GM18502 (cell line): ENCODE data around the gene CAPN13.

Experiments
- ATAC-seq: cut with Tn5 transposase; IDR thresholded peaks from one replicate; pipeline ENCODE4 v1.9.1; 2021; ENCODE audit warnings: mild to moderate bottlenecking; ENCODE audit not compliant: unreplicated experiment, poor library complexity

The CAPN13 gene

DNA sequence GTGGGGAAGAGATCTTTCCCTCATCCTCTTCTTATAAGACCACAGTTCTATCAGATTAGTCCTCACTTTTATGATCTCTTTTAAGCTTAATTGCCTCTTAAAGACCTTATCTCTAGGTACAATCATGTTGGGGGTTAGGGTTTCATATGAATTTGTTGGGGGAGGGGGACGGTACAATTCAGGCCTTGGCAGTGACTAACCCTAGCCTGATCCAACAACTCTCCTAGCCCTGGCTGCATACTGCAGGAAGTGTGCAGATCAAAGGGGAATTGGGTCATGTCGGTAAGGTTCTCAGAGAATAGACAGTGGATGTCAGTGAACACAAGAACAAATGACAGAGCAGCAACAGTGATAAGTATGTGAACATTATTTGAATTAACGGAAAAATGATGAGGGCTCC is 16.4 kb downstream of the CAPN13 start:
- no peak for ATAC-seq

- ATAC-seq, result no peak
Observed at GRCh38 chr2:30789670-30790210, 17.5 kb downstream of the CAPN13 start.

GRCh38 chr2:30786923-30787685 is 20.1 kb downstream of the CAPN13 start:
- no peak for ATAC-seq

- no peak for ATAC-seq
Observed at GRCh38 chr2:30784682-30785081, 22.6 kb downstream of the CAPN13 start.

DNA sequence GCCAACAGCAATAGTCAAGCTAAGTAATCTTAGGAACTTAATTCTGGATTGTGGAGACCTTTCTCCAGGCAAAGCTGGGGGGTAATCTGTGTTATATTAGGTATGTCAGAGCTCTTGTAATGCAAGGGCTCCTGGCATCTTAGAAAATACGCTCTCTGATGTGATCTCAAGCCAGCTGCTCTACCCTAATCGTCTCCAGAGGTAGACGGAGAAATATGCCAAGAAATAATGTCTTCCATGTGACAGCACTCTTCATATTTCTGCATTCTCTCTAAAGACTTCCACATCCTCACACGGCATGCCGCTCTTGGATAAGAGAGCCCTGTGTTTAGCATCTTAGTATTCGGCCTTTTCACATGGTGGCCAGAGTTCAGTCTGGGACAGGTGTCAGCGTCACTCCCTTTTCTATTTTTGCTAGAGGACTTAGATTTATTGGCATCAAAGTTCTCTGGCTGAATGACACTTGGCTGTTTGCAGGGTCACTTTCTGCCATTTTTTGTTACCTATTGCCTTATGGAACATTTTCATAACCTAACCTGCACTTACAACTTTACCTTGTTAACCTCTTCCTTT is 25.2 kb downstream of the CAPN13 start:
- no peak for ATAC-seq

DNA sequence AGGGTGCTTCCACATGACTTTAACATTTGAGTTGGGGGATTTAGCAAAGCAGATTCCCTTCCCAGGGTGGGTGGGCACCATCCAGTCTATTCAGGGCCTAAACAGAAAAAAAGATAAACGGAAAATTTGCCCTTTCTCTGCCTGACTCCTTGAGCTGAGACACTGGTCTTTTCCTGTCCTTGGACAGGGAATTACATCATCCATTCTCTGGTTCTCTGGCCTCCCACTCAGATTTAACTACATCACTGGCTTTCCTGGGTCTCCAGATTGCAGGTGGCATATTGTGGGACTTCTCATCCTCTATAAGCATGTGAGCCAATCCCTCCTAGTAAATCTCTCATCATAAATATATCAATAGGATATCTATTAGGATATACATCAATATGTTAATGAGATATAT is 25.8 kb downstream of the CAPN13 start:
- ATAC-seq, result no peak

DNA sequence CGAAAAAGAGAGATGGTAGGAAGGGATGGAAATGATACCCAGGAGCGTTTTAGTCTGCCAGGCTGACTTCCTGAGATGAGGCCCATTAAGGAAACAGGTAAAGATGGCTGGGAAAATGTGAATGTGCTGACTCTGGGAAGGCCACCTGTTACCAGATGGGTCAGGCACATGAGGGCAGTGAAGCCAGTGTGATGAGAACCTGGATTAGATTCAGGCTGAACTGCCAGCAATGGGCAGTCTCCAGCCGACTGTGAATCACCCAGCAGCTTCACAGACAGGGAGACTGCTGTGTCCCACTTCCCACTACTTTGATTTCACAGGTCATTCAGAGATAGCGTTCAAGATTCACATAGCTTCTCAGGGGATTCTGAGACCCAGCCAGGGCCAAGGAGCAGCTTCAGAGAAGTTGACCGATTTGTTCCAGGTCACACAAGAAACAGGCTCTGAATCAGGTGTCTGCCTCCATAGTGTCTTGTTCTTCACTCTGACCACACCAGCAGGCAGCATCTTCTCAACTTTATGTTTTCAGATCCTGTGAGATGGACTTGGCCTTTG is 26.4 kb downstream of the CAPN13 start:
- ATAC-seq, result no peak

GRCh38 chr2:30778611-30779010 is 28.6 kb downstream of the CAPN13 start:
- no peak for ATAC-seq

DNA sequence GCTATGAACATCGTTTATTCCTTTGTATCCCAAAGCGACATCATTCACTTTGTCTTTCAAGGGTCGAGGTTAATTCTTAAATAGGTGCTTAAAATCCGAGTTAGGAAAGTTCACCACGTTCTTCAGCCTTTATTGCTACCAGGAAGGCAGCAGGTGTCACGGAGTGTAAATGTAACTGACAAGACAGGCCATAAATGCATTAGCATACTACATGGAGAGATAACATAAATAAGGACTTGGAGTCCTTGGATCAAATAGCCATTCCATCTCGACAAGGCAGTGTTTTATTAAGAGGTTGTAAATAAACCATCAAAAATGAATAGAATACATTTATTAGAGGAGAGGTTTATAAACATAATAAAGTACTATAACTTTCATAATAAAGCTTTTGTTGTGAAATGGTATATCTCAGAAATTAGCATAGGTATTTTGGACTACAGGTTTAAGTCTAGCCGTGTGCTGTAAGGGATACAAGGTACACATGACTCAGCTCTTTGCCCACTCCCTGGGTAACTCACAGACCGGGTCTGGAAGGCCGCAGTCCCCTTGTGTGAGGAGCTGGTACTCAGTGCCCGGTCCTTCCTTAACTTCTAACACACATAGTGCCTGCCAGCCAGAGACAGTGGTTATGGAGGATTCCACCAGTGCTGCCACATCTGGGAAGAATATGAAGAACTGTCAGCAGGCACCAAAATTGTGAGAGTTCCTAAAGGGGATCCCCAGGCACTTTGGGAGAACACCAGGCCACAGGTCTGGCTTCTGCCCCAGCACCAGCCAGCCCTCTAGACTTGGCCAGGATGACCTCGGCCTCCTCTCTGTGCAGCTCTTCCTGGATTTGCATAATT is 29.4 kb downstream of the CAPN13 start:
- ATAC-seq, result no peak

DNA sequence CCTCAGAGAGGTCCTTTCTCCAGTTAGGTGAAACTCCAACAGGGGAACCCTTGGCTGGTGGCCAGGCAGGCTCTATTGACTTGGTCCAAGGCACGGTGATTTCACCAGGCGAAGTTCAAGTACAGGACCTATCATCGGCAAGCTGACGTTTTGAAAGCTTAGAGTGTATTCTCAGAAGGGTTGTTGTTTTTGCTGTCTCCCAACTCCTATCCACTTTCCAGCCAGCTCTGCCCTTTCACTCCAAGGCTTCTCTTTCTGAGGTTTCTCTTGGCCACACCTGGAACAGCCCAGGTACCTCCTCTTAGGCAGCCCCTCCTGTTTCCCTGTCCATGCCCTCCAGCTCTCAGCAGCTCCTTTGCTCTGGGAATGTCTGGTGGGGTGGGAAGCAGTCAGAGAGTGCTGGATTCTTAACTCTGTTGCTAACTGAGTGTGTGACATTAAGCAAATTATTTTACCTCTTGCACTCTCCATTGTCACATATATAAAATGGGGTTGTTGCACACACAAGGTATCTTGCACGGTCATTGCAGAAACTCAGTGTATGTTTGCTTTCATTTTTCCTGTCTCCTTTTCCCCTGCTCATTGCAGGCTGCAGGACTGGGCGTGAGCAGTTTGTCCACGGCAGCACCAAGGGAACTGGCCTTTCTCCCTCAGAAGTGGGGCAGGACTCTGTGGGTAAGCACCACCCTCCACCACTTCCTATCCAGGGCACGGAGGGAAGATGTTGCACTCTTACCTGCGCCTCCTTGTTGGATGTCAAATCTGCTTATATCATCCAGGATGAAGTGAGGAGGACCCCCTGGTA is 30.2 kb downstream of the CAPN13 start:
- no peak for ATAC-seq

DNA sequence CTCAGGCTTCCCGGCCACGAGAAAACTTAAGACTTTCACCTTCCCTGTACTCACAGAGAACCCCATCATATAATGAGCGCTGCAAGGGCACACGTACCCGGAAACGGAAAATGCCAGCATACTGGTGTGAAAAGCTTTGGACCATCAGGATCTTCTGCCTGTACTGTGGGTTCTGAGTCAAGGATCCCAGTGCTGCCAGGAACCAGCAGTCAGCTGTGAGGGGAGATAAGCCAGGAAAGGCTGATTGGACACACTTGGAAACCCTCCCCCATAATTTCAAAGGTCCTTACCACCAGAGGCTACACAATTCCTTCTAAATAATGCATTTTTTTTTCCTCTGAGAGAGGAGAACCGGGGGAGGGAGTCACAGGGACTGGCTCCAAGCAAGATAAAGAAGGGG is 31.4 kb downstream of the CAPN13 start:
- ATAC-seq, result no peak

DNA sequence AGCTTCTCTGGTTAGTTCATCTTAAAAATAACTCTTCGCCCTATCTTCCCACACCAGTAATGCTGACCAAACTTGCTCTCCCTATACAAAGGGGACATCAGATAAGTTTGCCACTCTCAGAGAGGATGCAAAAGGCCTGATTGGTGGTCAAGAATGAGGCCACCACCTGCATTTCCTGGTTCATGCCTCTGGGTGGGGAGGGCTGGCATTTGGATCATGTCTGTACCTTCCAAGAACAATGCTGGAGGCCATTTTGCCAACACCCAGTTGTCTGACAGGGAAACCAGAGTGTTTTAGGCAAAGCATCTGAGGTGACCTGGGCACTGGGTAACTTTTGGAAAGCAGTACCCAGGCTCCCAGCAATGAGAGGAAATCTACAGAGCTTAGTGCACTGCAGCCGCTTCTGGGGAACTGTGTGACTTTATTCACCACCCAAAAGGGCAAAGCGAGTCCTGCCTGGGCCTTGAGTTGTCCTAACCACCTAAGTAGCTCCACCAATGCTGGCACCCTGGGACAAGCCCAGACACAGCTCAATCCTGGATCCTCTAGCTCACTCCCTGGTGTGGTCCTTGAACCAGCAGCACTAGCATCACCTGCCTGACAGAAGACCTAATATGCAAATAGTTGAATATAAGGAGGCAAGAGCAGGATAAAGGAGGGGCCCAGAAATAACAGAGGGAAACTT is 35.1 kb downstream of the CAPN13 start:
- no peak for ATAC-seq

DNA sequence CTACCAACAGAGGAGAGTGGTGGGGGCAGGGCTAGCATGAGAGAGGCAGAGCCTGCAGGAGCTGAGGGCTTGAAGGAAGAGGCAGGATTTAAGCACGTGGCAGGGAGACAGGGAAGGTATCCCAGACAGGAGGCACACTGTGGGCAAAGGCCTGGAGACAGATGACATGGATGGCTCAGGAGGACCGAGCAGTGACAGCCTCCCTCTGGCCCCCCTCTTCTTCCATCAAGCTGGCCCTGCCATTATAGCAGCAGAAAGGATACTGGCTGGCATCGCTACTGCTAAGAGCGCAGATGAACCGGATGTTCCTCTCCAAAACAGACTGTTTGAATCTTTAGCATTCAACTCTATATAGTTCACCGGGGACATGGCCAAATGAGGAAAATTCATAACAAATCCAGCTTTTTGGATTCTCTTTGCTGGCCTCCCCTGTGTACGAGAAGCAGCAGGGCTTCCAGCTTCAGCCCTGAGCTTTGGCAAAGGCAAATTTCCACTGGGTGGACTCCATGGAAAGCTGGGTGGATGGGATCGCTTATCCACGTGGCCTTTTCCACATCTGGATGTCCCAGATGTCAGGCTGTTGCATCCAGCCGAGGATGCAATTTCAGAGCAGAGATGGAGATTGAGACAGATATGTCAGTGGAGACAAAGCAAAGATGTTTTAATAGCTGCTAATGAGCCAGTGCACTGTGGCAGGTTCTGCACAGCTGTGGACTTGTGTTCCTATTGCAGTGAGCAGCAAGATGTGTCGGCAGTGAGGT is 36.2 kb downstream of the CAPN13 start:
- ATAC-seq, result no peak

- no peak for ATAC-seq
Observed at GRCh38 chr2:30769891-30770462, 37.3 kb downstream of the CAPN13 start.

- no peak for ATAC-seq
Observed at GRCh38 chr2:30769481-30769780, 37.8 kb downstream of the CAPN13 start.

DNA sequence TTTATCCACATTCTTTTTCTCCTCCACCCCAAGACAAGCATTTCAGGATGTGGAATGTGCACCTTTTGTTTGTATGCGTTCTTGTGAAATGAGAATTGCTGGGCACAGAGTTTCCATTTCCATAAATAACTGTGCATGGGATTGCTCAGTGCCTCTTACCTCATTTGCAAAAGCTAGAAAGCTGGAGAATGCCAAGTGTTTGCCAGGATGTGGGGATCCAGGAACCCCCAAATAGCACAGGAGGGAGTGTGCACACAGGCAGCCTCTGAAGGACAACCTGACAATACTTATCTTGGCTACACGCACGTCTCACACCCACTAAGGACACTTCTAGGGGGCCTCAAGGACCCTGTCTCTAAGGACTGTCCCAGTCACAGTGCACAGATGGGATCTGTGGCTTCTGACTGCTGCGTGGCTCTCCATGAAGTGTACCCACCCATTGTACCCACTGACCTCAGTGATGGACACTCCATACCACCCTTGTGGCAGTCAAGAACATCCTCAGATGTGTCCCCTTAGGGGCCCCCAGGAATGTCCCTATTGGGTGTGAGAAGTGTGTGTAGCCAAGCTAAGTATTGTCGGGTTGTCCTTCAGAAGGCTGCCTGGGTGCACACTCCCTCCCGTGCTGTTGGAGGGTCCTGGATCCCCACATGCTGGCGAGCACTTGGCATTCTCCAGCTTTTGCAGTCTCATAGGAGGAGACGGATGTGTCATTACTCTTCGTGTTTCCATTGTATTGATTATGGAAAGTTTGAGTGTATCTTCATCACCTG is 38.4 kb downstream of the CAPN13 start:
- no peak for ATAC-seq

- no peak for ATAC-seq
Observed at GRCh38 chr2:30768036-30768686, 39.1 kb downstream of the CAPN13 start.
